ENCODE measurements around the gene SMIM41.
A peak's percentile ranks its signal among the peaks of the same experiment; 100 is the strongest.
"Not testable (repeated sequence)": the region's sequence is repeated elsewhere in the genome, so short reads cannot be mapped to it uniquely, and the experiment has no call there.

Gene SMIM41

DNA sequence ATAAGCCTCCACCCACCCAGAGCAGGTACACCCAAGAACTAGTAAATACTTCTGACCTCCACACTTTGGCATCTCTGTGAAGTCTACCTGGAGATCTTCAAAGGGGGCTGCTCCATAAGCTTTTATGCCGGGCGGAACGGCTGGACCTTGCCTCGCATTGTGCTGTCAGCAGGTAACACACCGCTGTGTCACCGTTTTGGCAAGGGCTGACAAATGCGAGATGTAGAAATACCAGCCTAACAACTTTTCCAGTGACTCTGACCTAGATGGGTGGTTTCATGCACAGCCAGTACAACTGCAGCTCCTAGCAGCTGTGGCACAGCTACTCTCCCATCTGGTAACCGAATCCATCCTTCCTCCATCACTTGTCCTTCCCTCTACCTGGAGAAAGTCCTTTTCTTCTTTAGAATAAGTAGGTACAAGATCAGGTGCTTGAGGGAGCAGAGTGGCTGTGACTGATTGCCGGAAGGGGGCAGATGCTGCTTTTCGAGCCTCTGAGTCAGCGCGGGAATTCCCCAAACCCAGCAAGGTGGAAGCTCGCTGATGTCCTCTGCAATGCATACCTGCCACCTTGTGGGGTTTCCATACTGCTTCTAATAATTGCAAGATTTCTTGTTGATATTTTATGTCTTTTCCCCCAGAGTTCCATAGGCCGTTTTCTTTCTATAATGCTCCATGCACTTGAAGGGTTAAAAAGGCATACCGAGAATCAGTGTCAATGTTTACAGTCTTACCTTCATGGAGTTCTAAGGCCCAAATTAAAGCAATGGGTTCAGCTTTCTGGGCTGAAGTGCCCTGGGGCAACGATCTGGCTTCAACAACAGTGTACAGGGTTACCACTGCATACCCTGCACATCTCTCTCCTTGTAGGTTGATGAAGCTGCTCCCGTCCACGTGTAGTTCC, 37.0 kb downstream of the SMIM41 start:
- H3K9me3 Mint-ChIP-seq; H3K4me3 Mint-ChIP-seq; H3K36me3 Mint-ChIP-seq (ENCODE audit: low read depth); H3K27ac Mint-ChIP-seq: not testable (repeated sequence)
- peaks cover 19% of the 10 kb centered on the region for H3K27me3 Mint-ChIP-seq
- DNase-seq = peak; percentile 70
- H3K4me1 Mint-ChIP-seq (ENCODE audit: low read depth) = peaks cover 35% of the 10 kb centered on the region

DNA sequence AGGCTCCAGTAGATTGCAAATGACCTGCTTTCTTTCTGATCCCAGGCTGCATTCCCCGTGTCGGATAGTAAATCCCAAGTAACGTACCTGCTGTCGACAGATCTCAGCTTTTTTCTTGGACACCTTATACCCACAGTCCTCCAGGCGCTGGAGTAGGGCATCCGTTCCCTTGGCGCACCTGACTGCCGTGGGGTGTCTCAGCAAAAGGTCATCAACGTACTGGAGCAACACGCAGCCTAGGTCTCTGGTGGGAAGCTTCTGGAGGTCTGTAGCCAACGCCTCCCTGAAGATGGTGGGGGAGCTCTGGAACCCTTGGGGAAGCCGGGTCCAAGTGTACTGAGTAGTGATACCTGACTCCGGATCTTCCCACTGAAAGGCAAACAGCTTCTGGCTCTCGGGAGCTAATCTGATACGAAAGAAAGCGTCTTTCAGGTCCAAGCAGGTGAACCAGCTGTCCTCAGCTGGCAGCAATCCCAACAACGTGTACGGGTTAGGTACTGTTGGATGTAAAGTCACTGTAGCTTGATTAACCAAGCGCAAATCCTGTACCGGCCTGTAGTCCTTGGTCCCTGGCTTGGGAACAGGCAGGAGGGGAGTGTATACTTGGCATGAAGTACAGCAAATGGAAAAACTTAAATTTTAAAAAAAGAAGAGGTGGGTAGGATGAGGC, 38.4 kb downstream of the SMIM41 start:
- DNase-seq; H3K9me3 Mint-ChIP-seq; H3K27ac Mint-ChIP-seq; H3K4me3 Mint-ChIP-seq; H3K36me3 Mint-ChIP-seq (ENCODE audit: low read depth): not testable (repeated sequence)
- Mint-ChIP-seq H3K27me3 (peaks cover 34% of the 10 kb centered on the region), H3K4me1 (ENCODE audit: low read depth) (peaks cover 37% of the 10 kb centered on the region)

DNA sequence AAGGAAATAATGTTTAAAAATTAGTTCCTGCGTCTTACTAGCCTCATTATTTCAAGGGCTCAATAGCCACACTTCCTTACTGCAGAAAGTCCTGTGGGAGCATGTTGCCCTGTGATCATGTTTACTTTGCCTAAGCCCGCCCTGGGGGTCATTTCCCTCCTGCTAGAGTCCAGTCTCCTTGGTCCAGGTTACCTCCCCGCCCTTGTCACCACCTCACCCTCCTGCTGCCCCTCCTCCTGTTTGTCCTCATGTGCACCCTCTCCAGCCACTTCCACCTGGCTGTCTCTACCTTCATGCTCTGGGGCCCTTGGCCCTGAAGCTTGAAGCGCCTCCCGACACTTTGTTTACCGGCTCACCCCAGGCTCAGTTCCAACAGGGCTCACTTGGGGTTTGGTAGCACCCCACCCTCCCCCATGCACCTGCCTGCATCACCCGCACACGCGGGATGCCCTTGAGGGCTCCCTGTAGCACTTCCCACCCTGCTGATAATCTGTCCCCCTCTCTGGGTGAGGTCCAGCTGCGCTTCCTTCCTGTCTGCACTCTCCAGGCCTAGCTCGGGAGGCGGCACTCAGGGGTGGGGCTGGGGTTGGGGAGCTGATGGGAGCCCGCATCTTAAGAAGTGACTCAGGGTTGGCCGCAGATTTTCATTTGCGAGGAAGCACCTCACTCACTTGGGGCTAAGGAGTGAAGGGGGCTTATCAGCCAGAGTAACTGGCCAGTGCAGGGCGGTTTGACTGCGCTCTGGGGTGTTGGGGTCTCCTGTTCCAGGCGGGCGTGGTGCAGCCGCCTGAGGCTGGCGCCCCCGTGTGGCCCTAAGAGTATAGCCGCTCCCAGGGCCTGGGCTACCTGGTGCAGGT, 40.1 kb downstream of the SMIM41 start:
- Mint-ChIP-seq H3K9me3 (no peaks in the 10 kb centered on the region), H3K27ac (no peak overlapping the region), H3K4me3 (no peak overlapping the region), H3K36me3 (ENCODE audit: low read depth) (no peaks in the 10 kb centered on the region), H3K4me1 (ENCODE audit: low read depth) (peaks cover 37% of the 10 kb centered on the region), H3K27me3 (peaks cover 38% of the 10 kb centered on the region)
- peak; percentile 63 for DNase-seq

DNA sequence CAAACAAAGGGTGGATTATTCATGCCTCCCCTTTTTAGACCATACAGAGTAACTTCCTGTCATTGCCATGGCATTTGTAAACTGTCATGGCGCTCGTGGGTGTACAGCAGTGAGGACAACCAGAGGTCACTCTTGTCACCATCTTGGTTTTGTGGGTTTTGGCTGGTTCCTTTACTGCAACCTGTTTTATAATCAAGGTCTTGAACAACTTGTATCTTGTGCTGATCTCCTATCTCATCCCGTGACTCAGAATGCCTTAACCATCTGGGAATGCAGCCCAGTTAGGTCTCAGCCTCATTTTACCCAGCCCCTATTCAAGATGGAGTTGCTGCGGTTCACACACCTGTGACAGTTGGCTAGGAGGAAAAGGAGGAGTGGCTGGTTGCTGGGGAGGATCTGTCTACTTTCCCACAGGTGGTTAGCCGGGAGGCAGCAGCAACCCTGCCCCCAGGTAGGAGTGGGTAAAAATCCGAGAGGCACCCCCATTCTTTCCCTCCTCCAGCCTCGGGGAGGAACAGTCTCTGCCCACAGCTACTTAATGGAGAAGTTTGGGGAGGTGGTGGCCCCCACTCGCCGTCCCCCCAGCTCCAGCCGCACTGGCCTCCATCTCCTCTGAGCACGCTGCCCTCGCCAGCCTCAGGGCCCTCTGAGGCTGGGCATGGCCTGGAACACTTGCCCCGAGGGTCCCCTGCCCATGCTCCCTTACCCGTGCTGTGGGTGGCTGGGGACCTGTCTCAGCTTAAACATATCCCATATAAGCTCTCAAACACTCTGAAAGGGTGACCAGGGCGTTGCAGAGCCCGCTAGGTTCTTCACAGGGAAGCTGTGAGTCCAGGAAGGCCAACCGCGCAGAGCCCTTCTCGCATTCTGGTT, 41.7 kb downstream of the SMIM41 start:
- H3K27ac Mint-ChIP-seq = no peak overlapping the region
- peaks cover 33% of the 10 kb centered on the region for H3K4me1 Mint-ChIP-seq (ENCODE audit: low read depth)
- H3K4me3 Mint-ChIP-seq = no peak overlapping the region
- H3K36me3 Mint-ChIP-seq (ENCODE audit: low read depth) = no peaks in the 10 kb centered on the region
- peaks cover 48% of the 10 kb centered on the region for H3K27me3 Mint-ChIP-seq
- DNase-seq = no peak
- no peaks in the 10 kb centered on the region for H3K9me3 Mint-ChIP-seq

DNA sequence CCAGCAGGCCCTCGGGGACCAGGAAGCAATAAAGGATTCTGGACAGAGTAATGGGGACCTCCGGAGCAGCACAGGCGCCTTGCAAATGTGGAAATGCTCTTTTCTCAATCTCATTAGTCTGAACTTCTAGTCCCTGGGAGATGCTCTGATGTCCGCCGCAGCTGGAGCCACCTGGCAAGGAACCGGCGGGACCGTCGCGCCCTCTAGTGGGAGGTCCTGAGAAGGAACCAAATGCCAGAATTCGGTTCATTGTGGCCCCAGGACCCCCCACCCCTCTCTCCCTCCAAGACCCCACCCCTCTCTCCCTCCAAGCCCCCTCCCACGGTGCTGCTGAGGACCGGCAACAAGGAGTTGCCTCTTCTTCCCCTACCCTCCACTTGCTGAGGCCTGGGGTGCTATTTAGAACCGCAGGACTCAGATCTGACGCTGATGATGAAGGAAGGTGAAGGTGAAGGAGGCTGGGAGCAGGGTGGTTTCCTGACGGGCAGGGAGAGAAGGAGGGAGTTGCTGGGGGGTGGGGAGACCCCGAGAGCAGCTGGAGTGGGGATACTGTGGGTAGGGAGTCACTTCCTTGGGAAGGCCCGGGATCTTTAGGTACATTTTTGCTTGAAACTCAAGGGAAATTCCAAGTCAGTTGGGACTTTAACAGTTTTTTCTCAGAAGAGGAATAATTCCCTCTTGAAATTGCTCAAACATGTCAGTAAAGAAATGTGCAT, 42.5 kb downstream of the SMIM41 start:
- H3K27ac Mint-ChIP-seq = no peak overlapping the region
- H3K9me3 Mint-ChIP-seq = no peaks in the 10 kb centered on the region
- H3K27me3 Mint-ChIP-seq = peaks cover 54% of the 10 kb centered on the region
- peaks cover 25% of the 10 kb centered on the region for H3K4me1 Mint-ChIP-seq (ENCODE audit: low read depth)
- peak; percentile 73 for DNase-seq
- no peaks in the 10 kb centered on the region for H3K36me3 Mint-ChIP-seq (ENCODE audit: low read depth)
- no peak overlapping the region for H3K4me3 Mint-ChIP-seq

DNA sequence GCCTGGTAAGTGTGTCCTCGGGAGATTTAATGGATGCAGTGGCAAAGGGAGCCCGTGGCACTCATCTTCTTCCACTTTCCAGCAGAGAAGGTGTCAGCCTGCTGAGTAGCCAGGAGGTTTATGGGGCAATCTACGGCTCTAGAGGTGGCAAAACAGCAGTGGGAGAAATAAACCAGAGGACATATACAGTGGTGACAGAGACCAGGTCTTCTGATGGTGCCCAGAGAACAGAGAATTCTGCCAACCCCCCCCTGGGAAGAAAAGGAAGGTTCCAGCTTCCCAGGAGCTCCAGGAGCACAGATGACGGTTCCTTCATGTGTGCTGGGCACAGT, 43.0 kb downstream of the SMIM41 start:
- H3K27ac Mint-ChIP-seq = no peak overlapping the region
- no peak for DNase-seq
- H3K36me3 Mint-ChIP-seq (ENCODE audit: low read depth) = no peaks in the 10 kb centered on the region
- no peak overlapping the region for H3K4me3 Mint-ChIP-seq
- peaks cover 24% of the 10 kb centered on the region for H3K4me1 Mint-ChIP-seq (ENCODE audit: low read depth)
- H3K27me3 Mint-ChIP-seq = peaks cover 54% of the 10 kb centered on the region
- no peaks in the 10 kb centered on the region for H3K9me3 Mint-ChIP-seq

DNA sequence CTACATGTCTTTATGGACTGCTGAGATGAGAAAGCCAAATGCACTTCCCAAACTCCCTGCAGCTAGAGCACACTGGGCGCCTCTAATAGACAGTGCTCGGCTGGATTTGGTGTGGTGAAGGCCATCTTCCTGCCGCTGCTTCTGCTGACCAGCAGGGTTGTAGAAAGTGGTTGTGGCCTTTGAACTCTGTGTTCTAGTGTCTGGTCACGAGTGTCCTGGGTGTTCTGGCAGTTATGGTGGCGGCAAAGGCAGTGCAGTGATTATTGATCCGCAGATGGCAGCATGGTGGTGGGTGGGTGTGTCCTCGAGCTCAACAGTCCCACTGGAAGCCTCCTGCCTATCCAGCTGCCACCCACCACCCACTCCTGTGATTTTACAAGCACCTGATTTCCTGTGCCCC, 43.4 kb downstream of the SMIM41 start:
- Mint-ChIP-seq H3K4me1 (ENCODE audit: low read depth) (peaks cover 21% of the 10 kb centered on the region), H3K27me3 (peaks cover 57% of the 10 kb centered on the region), H3K4me3 (no peak overlapping the region), H3K36me3 (ENCODE audit: low read depth) (no peaks in the 10 kb centered on the region), H3K27ac (no peak overlapping the region), H3K9me3 (no peaks in the 10 kb centered on the region)
- no peak for DNase-seq

DNA sequence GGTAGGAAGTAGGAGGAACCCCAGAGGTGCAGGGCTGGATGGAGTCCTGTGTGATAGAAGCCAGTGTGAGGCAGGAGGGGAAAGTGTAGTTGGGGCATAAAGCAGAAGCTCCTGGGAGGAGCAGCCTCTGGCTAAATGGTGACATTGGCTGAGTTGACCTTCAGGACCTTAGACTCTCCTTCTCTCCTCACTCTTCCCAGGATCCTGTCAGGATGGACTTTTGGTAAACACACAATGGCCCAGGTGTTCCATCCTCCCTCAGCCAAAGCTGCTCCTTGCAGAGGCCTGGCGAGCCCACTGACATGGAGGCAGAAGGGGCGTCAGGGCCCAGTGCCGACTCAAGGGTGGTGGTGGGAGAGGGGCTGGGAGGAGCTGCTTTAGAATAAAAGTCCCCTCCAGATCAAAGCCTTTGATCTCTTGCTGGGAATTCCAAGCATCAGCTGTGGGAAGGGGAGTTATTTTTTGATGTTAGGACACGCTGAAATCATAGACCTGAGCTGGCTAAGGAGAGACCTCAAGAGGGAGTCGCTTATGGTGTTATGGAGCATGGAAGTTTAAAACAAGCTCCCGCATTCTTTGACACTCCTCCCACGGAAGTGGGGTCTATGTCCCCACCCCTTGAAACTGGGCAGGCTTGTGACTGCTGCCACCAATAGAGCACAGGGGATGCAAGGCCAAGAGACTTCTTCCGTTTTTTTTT, 44.1 kb downstream of the SMIM41 start:
- Mint-ChIP-seq H3K9me3 (no peaks in the 10 kb centered on the region), H3K27me3 (peaks cover 60% of the 10 kb centered on the region), H3K4me3 (no peak overlapping the region), H3K27ac (no peak overlapping the region), H3K4me1 (ENCODE audit: low read depth) (peaks cover 14% of the 10 kb centered on the region), H3K36me3 (ENCODE audit: low read depth) (no peaks in the 10 kb centered on the region)
- DNase-seq = no peak

DNA sequence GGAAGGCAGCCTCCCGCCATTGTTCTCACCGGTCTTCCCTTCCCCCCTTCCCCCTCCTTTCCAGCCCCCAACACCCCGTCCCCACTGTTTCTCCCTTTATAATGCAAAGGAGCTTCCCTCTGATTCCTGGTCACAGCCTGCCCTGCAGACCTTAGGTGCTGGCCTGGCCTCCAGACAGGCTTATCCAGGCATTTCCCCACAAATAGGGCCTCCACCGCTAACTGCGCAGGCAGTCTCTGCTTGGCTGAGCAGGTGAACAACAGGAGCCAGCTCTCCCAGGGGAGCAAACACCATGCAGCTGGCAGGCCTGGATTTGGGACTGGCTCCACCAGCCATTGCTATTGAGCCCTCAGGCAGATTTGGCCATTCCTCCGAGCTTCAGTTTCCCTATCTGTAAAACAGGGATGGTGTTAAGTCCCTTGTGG, 46.0 kb downstream of the SMIM41 start:
- H3K36me3 Mint-ChIP-seq (ENCODE audit: low read depth) = no peaks in the 10 kb centered on the region
- peaks cover 2% of the 10 kb centered on the region for H3K4me1 Mint-ChIP-seq (ENCODE audit: low read depth)
- no peak overlapping the region for H3K4me3 Mint-ChIP-seq
- H3K9me3 Mint-ChIP-seq = no peaks in the 10 kb centered on the region
- H3K27ac Mint-ChIP-seq = no peak overlapping the region
- DNase-seq = no peak
- peaks cover 54% of the 10 kb centered on the region for H3K27me3 Mint-ChIP-seq

DNA sequence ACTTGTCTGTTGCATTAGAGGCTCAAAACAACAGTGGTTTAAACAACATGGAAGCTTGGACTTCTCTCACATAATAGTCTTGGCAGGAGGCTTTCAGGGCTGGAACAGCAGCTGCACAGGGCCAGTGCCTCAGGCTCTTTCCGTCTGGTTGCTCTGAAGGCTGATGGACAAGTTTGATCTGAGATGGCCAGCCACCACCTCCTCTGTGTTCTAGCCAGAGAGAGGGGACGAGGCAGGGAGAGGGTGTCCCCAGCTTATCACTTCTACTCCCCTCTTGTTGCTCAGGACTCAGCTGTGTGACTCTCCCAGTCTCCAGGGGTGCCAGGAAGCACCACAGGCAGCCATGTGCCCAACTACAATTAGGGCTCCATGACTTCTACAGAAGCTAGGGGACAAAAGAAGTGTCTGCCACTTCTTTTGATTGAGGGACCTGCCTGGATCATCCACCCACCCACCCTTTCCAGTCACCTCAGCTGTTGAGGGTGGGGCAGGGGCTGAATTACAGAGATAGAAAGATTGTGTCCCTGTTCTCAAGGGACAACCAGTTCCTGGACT, 46.6 kb downstream of the SMIM41 start:
- no peak for DNase-seq
- no peaks in the 10 kb centered on the region for H3K36me3 Mint-ChIP-seq (ENCODE audit: low read depth)
- peaks cover 2% of the 10 kb centered on the region for H3K4me1 Mint-ChIP-seq (ENCODE audit: low read depth)
- no peaks in the 10 kb centered on the region for H3K9me3 Mint-ChIP-seq
- peaks cover 48% of the 10 kb centered on the region for H3K27me3 Mint-ChIP-seq
- H3K4me3 Mint-ChIP-seq = no peak overlapping the region
- no peak overlapping the region for H3K27ac Mint-ChIP-seq

DNA sequence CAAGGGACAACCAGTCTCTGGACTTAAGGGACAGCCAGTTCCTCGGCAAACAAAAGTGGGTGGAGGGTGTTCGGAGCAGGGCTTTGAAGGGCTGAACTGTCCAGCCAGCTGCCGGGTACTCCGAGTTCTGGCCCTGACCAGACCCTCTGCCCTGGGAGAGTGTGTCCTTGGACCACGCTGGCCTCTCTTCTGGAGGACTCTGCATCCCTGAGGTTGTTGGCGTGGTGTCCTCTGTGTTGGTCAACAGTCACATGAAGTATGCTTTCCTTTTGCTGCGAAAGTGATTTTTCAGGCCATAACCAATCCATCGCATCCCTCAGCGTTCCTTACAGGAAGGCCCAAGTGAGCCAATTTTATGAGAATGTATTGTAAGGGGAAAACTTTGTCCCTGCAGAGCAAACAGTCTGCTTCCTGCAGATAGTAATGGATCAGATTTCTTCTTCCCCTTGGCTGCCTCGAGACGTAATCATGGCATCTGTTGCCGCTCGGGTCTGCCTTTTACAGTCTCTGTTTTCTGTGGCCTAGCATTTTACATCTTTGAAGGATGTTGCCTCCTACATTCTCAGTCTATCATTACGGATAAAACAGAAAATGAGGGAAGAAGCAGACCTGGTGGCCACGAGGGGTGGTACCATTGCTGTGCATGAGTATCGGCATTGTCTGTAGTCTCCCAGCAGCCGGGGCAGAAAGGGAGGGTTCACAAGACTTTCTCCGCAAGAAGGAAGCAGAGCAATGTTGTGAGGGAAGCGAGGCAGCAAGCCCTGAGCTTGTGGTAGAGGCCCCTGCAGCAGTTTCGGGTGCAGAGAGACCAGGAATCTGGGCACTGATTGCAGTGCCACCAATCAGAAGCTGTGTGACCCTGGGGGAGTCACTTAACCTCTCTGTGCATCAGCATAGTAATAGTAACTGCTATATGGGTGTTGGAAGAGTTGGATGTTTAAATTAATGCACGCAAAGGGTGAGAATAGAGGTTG, 47.4 kb downstream of the SMIM41 start:
- H3K27ac Mint-ChIP-seq = no peak overlapping the region

More for the DNA sequence above, 47.4 kb downstream of the SMIM41 start:
- Mint-ChIP-seq H3K36me3 (ENCODE audit: low read depth) (no peaks in the 10 kb centered on the region), H3K27me3 (peaks cover 40% of the 10 kb centered on the region), H3K4me1 (ENCODE audit: low read depth) (no peaks in the 10 kb centered on the region), H3K9me3 (no peaks in the 10 kb centered on the region), H3K4me3 (no peak overlapping the region)
- no peak for DNase-seq
